H1 (cell line): ENCODE results near the gene KRTAP3-2. TPM values are rescaled to one million over a fixed set of nuclear protein-coding genes. Genes with fewer than 3 reads are reported as not detected.

Source experiments
- CTCF ChIA-PET: fragments of 300-600 bp; sonication (Branson Sonifier 250); formaldehyde crosslinking; loops from one replicate; lab custom pipeline; 2021; ENCODE audit not compliant: partially characterized antibody; lab: Charles Lee
- POLR2A ChIA-PET: fragments of 300-600 bp; sonication (Branson Sonifier 250); formaldehyde crosslinking; loops from one replicate; lab custom pipeline; 2021; ENCODE audit warnings: inconsistent platforms; ENCODE audit not compliant: partially characterized antibody; lab: Charles Lee
- DNase-seq, 2 experiments: peaks; one replicate each; pipeline versions ENCODE4 v3.0.0 to v3.0.0-alpha.2; 2010 to 2022; ENCODE audit warnings: low spot score in 2 of 2, low read depth in 1 of 2, mixed read lengths in 1 of 2
- FAIRE-seq: peaks from 2 replicates; lab custom pipeline; 2011; peaks lifted over from hg19 to GRCh38; lab: Jason Lieb, UNC
- H2AFZ ChIP-seq: 2 replicates; pipeline ENCODE4 v1.8.1; 2012; ENCODE audit warnings: low read length, inconsistent platforms
- H2AK5ac ChIP-seq: 2 replicates; pipeline ENCODE4 v1.6.1; 2013; ENCODE audit warnings: low read depth, low read length
- H2BK120ac ChIP-seq: replicated peaks from 2 replicates; pipeline ENCODE3; 2013; ENCODE audit warnings: low read depth, low read length, inconsistent platforms
- H2BK12ac ChIP-seq: 2 replicates; pipeline ENCODE4 v1.6.1; 2013; ENCODE audit warnings: low read depth, low read length
- H2BK15ac ChIP-seq: 2 replicates; pipeline ENCODE4 v1.6.1; 2013; ENCODE audit warnings: low read length
- H2BK20ac ChIP-seq: 2 replicates; pipeline ENCODE4 v1.6.1; 2013; ENCODE audit warnings: low read length
- H2BK5ac ChIP-seq: 2 replicates; pipeline ENCODE4 v1.6.1; 2013; ENCODE audit warnings: low read depth, low read length
- H3K14ac ChIP-seq: 2 replicates; pipeline ENCODE4 v1.6.1; 2013; ENCODE audit warnings: inconsistent platforms; ENCODE audit not compliant: insufficient read length
- H3K18ac ChIP-seq: 2 replicates; pipeline ENCODE4 v1.6.1; 2013; ENCODE audit warnings: low read length; ENCODE audit errors: extremely low read depth
- H3K23ac ChIP-seq: 2 replicates; pipeline ENCODE4 v1.6.1; 2013; ENCODE audit warnings: inconsistent platforms; ENCODE audit not compliant: insufficient read length
- H3K23me2 ChIP-seq: 2 replicates; pipeline ENCODE4 v1.6.1; 2013; ENCODE audit warnings: low read depth, low read length
- H3K27ac ChIP-seq: 2 replicates; pipeline ENCODE4 v1.6.1; 2011; ENCODE audit warnings: low read depth, low read length, inconsistent platforms
- H3K27me3 ChIP-seq, 4 experiments: replicated peaks in 1 of 4; 1 replicate in 1 of 4; 2 replicates in 3 of 4; pipeline versions ENCODE4 v1.6.1 to v1.8.1; 2011 to 2013; ENCODE audit warnings: low read length in 3 of 4, mild to moderate bottlenecking in 3 of 4, inconsistent platforms in 2 of 4, mixed read lengths in 2 of 4, moderate library complexity in 1 of 4; ENCODE audit not compliant: control insufficient read depth in 3 of 4, insufficient read depth in 3 of 4; ENCODE audit errors: extremely low read depth in 1 of 4
- H3K36me3 ChIP-seq, 4 experiments: 2 replicates each; pipeline versions ENCODE4 v1.6.1 to v1.8.1; 2011 to 2013; ENCODE audit warnings: mild to moderate bottlenecking in 4 of 4, low read length in 3 of 4, moderate library complexity in 2 of 4, control low read depth in 1 of 4, inconsistent platforms in 1 of 4; ENCODE audit not compliant: insufficient read depth in 4 of 4, control insufficient read depth in 2 of 4
- H3K4ac ChIP-seq: replicated peaks from 2 replicates; pipeline ENCODE3; 2013; ENCODE audit warnings: low read length, low read depth, mixed read lengths, inconsistent platforms; ENCODE audit not compliant: insufficient read length
- H3K4me1 ChIP-seq, 4 experiments: replicated peaks in 1 of 4; 1 replicate in 1 of 4; 2 replicates in 3 of 4; pipeline versions ENCODE4 v1.6.1 to v1.8.1; 2011 to 2013; ENCODE audit warnings: low read length in 3 of 4, inconsistent platforms in 2 of 4, mixed read lengths in 1 of 4; ENCODE audit not compliant: insufficient read depth in 4 of 4, control insufficient read depth in 3 of 4
- H3K4me2 ChIP-seq, 2 experiments: 2 replicates each; pipeline versions ENCODE4 v1.6.1 to v1.8.1; 2011 to 2013; ENCODE audit warnings: low read depth in 2 of 2, low read length in 2 of 2, control low read depth in 1 of 2, inconsistent platforms in 1 of 2, mild to moderate bottlenecking in 1 of 2; ENCODE audit not compliant: insufficient read depth in 1 of 2
- H3K4me3 ChIP-seq, 4 experiments: fragments of 200-600, 300-600 bp in 1 of 4; sonication (generic), shearing (Covaris generic), sonication (Bioruptor Twin) in 1 of 4; 2 replicates each; pipeline versions ENCODE4 v1.5.1 to v1.8.1; 2011 to 2016; ENCODE audit warnings: low read length in 4 of 4, low read depth in 3 of 4, control low read depth in 2 of 4, inconsistent platforms in 2 of 4, mild to moderate bottlenecking in 2 of 4, mixed read lengths in 1 of 4, moderate library complexity in 1 of 4; ENCODE audit not compliant: insufficient read depth in 2 of 4; ENCODE audit errors: extremely low read depth in 1 of 4
- H3K56ac ChIP-seq: replicated peaks from 2 replicates; pipeline ENCODE3; 2013; ENCODE audit warnings: low read depth, mild to moderate bottlenecking, mixed read lengths, low read length, inconsistent platforms; ENCODE audit not compliant: insufficient read length
- H3K79me1 ChIP-seq: 2 replicates; pipeline ENCODE4 v1.6.1; 2013; ENCODE audit warnings: low read depth, low read length, control low read depth
- H3K79me2 ChIP-seq, 2 experiments: 2 replicates each; pipeline versions ENCODE4 v1.6.1 to v1.8.1; 2012 to 2013; ENCODE audit warnings: low read length in 2 of 2, mild to moderate bottlenecking in 2 of 2, inconsistent platforms in 1 of 2; ENCODE audit not compliant: insufficient read depth in 2 of 2, control insufficient read depth in 1 of 2
- H3K9ac ChIP-seq, 4 experiments: replicated peaks in 1 of 4; 1 replicate in 1 of 4; 2 replicates in 3 of 4; pipeline versions ENCODE4 v1.6.1 to v1.8.1; 2011 to 2013; ENCODE audit warnings: low read depth in 3 of 4, low read length in 3 of 4, control low read depth in 2 of 4, mild to moderate bottlenecking in 2 of 4, moderate library complexity in 2 of 4, inconsistent platforms in 1 of 4; ENCODE audit errors: extremely low read depth in 1 of 4
- H3K9me3 ChIP-seq, 2 experiments: 2 replicates each; pipeline versions ENCODE4 v1.6.1 to v1.8.1; 2012 to 2013; ENCODE audit warnings: mild to moderate bottlenecking in 2 of 2, moderate library complexity in 2 of 2, control low read depth in 1 of 2, inconsistent platforms in 1 of 2, low read depth in 1 of 2, low read length in 1 of 2, mixed read lengths in 1 of 2; ENCODE audit not compliant: insufficient read depth in 2 of 2
- H4K20me1 ChIP-seq, 2 experiments: replicated peaks in 1 of 2; 2 replicates each; pipeline versions ENCODE3 to v1.8.1; 2011 to 2013; ENCODE audit warnings: inconsistent platforms in 2 of 2, low read length in 2 of 2, mild to moderate bottlenecking in 1 of 2; ENCODE audit not compliant: insufficient read depth in 2 of 2, control insufficient read depth in 1 of 2
- H4K5ac ChIP-seq: 2 replicates; pipeline ENCODE4 v1.6.1; 2013; ENCODE audit warnings: low read length, low read depth, mixed read lengths, inconsistent platforms; ENCODE audit not compliant: insufficient read length
- H4K8ac ChIP-seq: 2 replicates; pipeline ENCODE4 v1.8.0; 2013; ENCODE audit warnings: mild to moderate bottlenecking, moderate library complexity, low read length, inconsistent platforms; ENCODE audit not compliant: insufficient read depth; ENCODE audit errors: extremely low read depth
- H4K91ac ChIP-seq: replicated peaks from 2 replicates; pipeline ENCODE3; 2013; ENCODE audit warnings: low read length, mixed read lengths, inconsistent platforms; ENCODE audit not compliant: insufficient read length
- ATF2 ChIP-seq: IDR thresholded peaks from 2 replicates; pipeline ENCODE4 v1.6.1; 2012; ENCODE audit warnings: low read length, inconsistent platforms
- BCL11A ChIP-seq, 2 experiments: IDR thresholded peaks; one replicate each; pipeline ENCODE4 v1.6.1; 2011; ENCODE audit warnings: low read depth in 2 of 2, low read length in 2 of 2, mild to moderate bottlenecking in 2 of 2
- GABPA ChIP-seq: IDR thresholded peaks from 2 replicates; pipeline ENCODE4 v1.6.1; 2011; ENCODE audit warnings: mild to moderate bottlenecking, low read length, moderate library complexity, borderline replicate concordance; ENCODE audit not compliant: insufficient read depth
- GTF2F1 ChIP-seq: IDR thresholded peaks from 2 replicates; pipeline ENCODE4 v1.6.1; 2012; ENCODE audit warnings: low read depth, low read length, improper control_type of control experiment, borderline replicate concordance
- JUN ChIP-seq: IDR thresholded peaks from 2 replicates; pipeline ENCODE4 v1.6.1; 2011; ENCODE audit warnings: low read depth, mild to moderate bottlenecking, improper control_type of control experiment, low read length
- KDM4A ChIP-seq: IDR thresholded peaks from one replicate; pipeline ENCODE4 v1.7.1; 2012; ENCODE audit warnings: low read depth, mild to moderate bottlenecking, moderate library complexity, low read length, inconsistent platforms; ENCODE audit not compliant: severe bottlenecking
- POU5F1 ChIP-seq: IDR thresholded peaks from 2 replicates; pipeline ENCODE4 v1.6.1; 2011; ENCODE audit warnings: low read depth, mild to moderate bottlenecking, low read length, moderate library complexity
- RFX5 ChIP-seq: IDR thresholded peaks from 2 replicates; pipeline ENCODE4 v1.6.1; 2011; ENCODE audit warnings: low read depth, low read length, improper control_type of control experiment, borderline replicate concordance
- SUZ12 ChIP-seq: fragments of 200-600 bp; sonication (generic); IDR thresholded peaks from 2 replicates; pipeline ENCODE4 v1.6.1; 2012; ENCODE audit warnings: mild to moderate bottlenecking, inconsistent platforms, low read length, moderate library complexity, mixed read lengths
- TCF12 ChIP-seq: IDR thresholded peaks from 2 replicates; pipeline ENCODE4 v1.6.1; 2011; ENCODE audit warnings: low read depth, mild to moderate bottlenecking, low read length
- TEAD4 ChIP-seq: IDR thresholded peaks from 2 replicates; pipeline ENCODE4 v1.6.1; 2012; ENCODE audit warnings: low read depth, low read length, inconsistent platforms, mixed read lengths
- USF2 ChIP-seq: IDR thresholded peaks from 2 replicates; pipeline ENCODE4 v1.6.1; 2011; ENCODE audit warnings: low read length, improper control_type of control experiment
- WGBS, 2 experiments: shearing (Covaris generic) in 1 of 2; methylation state at CpG; one replicate each; pipeline versions ENCODE4 v1.1.6 to v1.1.7; 2013 to 2015; ENCODE audit warnings: low lambda C conversion rate in 2 of 2, mixed read lengths in 2 of 2, inconsistent platforms in 1 of 2, low coverage in 1 of 2, missing lambda C conversion rate in 1 of 2; ENCODE audit not compliant: insufficient replicate concordance in 2 of 2, insufficient coverage in 1 of 2, insufficient read length in 1 of 2; ENCODE audit errors: extremely low coverage in 1 of 2, missing lambda C conversion rate in 1 of 2; 5-methylcytosine and 5-hydroxymethylcytosine counted together
- polyA plus RNA-seq, 7 experiments: library from polyadenylated mRNA; depleted of rRNA in 3 of 7; stranded (reverse) in 5 of 7; unstranded in 2 of 7; fragments of >200 nt in 5 of 7; fragments of 200-250 nt in 2 of 7; gene quantifications; 1 replicate in 5 of 7; 2 replicates in 1 of 7; 4 replicates in 1 of 7; pipeline versions ENCODE4 v1.2.1 to v1.2.3, GENCODE V29; 2011 to 2013; ENCODE audit warnings: missing spikeins in 2 of 7, mixed read lengths in 2 of 7
- total RNA-seq: library from RNA; stranded (reverse); fragmentation: NEBNext Ultra II Directional; extraction: Animal tissue kit (Norgen Biotek cat#: 25700); gene quantifications from 2 replicates; pipeline ENCODE4 v1.2.1, GENCODE V29; 2021

The KRTAP3-2 gene
- total and polyA plus RNA-seq, 2 of the 8 experiments (the other 6 are each of a cell fraction or from before 2014, with no cell fraction given): not detected

- Histone ChIP-seq H2BK5ac (no peak overlapping the region), H3K14ac (no peak overlapping the region), H3K36me3 (no peaks in the 10 kb centered on the region), H3K23ac (no peak overlapping the region), H3K79me1 (no peaks in the 10 kb centered on the region), H4K20me1 (no peaks in the 10 kb centered on the region), H3K4me3 (no peak overlapping the region), H3K79me2 (no peaks in the 10 kb centered on the region), H3K27ac (no peak overlapping the region), H2BK20ac (no peak overlapping the region), H4K8ac (no peak overlapping the region), H3K4me2 (no peak overlapping the region), H3K9me3 (no peaks in the 10 kb centered on the region), H2BK15ac (no peak overlapping the region), H2BK120ac (no peak overlapping the region), H3K56ac (no peak overlapping the region), H4K91ac (no peak overlapping the region), H3K4me1 (no peaks in the 10 kb centered on the region), H2BK12ac (no peak overlapping the region), H3K27me3 (no peaks in the 10 kb centered on the region), H2AFZ (no peak overlapping the region), H2AK5ac (no peak overlapping the region), H3K4ac (no peak overlapping the region), H4K5ac (no peak overlapping the region), H3K9ac (no peak overlapping the region), H3K23me2 (no peaks in the 10 kb centered on the region), H3K18ac (no peak overlapping the region)
- FAIRE-seq: no peak
- DNase-seq: no peak
- WGBS, 2 experiments: 53% methylated on average over 3 of the region's 3 CpGs; no CpG with 5 or more reads in 1 of the 2 experiments
- ChIA-PET CTCF (no interaction called here), POLR2A (no interaction called here)
- no peak for TF ChIP-seq RFX5
- TF ChIP-seq ATF2: no peak
- TF ChIP-seq POU5F1: no peak
- TF ChIP-seq SUZ12: no peak
- no peak for TF ChIP-seq USF2
- TF ChIP-seq GTF2F1: no peak
- TF ChIP-seq GABPA: no peak
- no peak for TF ChIP-seq TCF12
- TF ChIP-seq JUN: no peak
- TF ChIP-seq KDM4A: no peak
- no peak for TF ChIP-seq BCL11A (IDR thresholded peaks at IDR 0.05; ENCODE audit: low read depth in 2 of 2, low read length in 2 of 2)
- no peak for TF ChIP-seq TEAD4
These were observed 25.3 kb downstream of the KRTAP3-2 start for GRCh38 chr17:40974366-40974765.
